Stimulated activated effector memory CD8-positive, alpha-beta T cell treated with anti-CD3 and anti-CD28 coated beads, Interleukin-12 subunit alpha, Interleukin-12 subunit beta, amount 100 ng/mL, for 72 hours (primary cell): ENCODE measurements around the gene MS4A6A.
"Not testable (repeated sequence)": the region's sequence is repeated elsewhere in the genome, so short reads cannot be mapped to it uniquely, and the experiment has no call there.

ENCODE experiments used
- ATAC-seq: fragments of 150-1000 bp; cut with Tn5 transposase; 2 replicates; pipeline ENCODE4 v1.10.0; 2021
- DNase-seq, 2 donors: peaks; one replicate each; pipeline ENCODE4 v3.0.0; 2021 to 2022; ENCODE audit warnings: low spot score in 2 of 2
- H3K27ac Mint-ChIP-seq: one replicate; pipeline ENCODE4 v1.8.0; 2022; ENCODE audit warnings: mild to moderate bottlenecking, mixed read lengths
- H3K36me3 Mint-ChIP-seq: one replicate; pipeline ENCODE4 v1.8.0; 2022; ENCODE audit warnings: mild to moderate bottlenecking, mixed read lengths
- H3K4me1 Mint-ChIP-seq: one replicate; pipeline ENCODE4 v1.8.0; 2022; ENCODE audit warnings: mixed read lengths
- H3K4me3 Mint-ChIP-seq: one replicate; pipeline ENCODE4 v1.8.0; 2022; ENCODE audit warnings: mild to moderate bottlenecking, mixed read lengths
- H3K9me3 Mint-ChIP-seq: one replicate; pipeline ENCODE4 v1.8.0; 2022; ENCODE audit warnings: mixed read lengths

Gene MS4A6A

GRCh38 chr11:60193687-60194433 is 11.0 kb upstream of the MS4A6A start:
- peak; percentile 94 for ATAC-seq
- Mint-ChIP-seq H3K4me1 (no peaks in the 10 kb centered on the region), H3K27ac (no peak overlapping the region), H3K36me3 (no peaks in the 10 kb centered on the region), H3K9me3 (no peaks in the 10 kb centered on the region), H3K4me3 (no peak overlapping the region)
- peak; percentile 47 to 83 for DNase-seq

- not testable (repeated sequence) for H3K9me3 Mint-ChIP-seq, ATAC-seq, DNase-seq, H3K4me3 Mint-ChIP-seq, H3K27ac Mint-ChIP-seq, H3K36me3 Mint-ChIP-seq, H3K4me1 Mint-ChIP-seq
These were observed 9.7 kb upstream of the MS4A6A start for GRCh38 chr11:60192564-60192963.

- H3K36me3 Mint-ChIP-seq, DNase-seq, ATAC-seq, H3K4me3 Mint-ChIP-seq, H3K27ac Mint-ChIP-seq, H3K4me1 Mint-ChIP-seq, H3K9me3 Mint-ChIP-seq: not testable (repeated sequence)
These were observed 5.6 kb upstream of the MS4A6A start for GRCh38 chr11:60188481-60188880.

- H3K36me3 Mint-ChIP-seq, DNase-seq, ATAC-seq, H3K4me1 Mint-ChIP-seq, H3K9me3 Mint-ChIP-seq, H3K27ac Mint-ChIP-seq, H3K4me3 Mint-ChIP-seq: not testable (repeated sequence)
These were observed 3.2 kb upstream of the MS4A6A start for GRCh38 chr11:60186128-60186527.

- not testable (repeated sequence) for H3K36me3 Mint-ChIP-seq, ATAC-seq, H3K9me3 Mint-ChIP-seq
These were observed 2.6 kb upstream of the MS4A6A start for GRCh38 chr11:60185512-60185827.

GRCh38 chr11:60184824-60185511 is 2.1 kb upstream of the MS4A6A start:
- Mint-ChIP-seq H3K9me3 (peaks cover 2% of the 10 kb centered on the region), H3K4me3 (no peak overlapping the region), H3K27ac (no peak overlapping the region), H3K36me3 (no peaks in the 10 kb centered on the region), H3K4me1 (no peaks in the 10 kb centered on the region)
- ATAC-seq (no peak), DNase-seq (no peak)

More at GRCh38 chr11:60185512-60185827, 2.6 kb upstream of the MS4A6A start:
- H3K4me3 Mint-ChIP-seq, H3K27ac Mint-ChIP-seq, DNase-seq, H3K4me1 Mint-ChIP-seq: not testable (repeated sequence)

GRCh38 chr11:60183591-60184205 is 815 bp upstream of the MS4A6A start:
- Mint-ChIP-seq H3K4me3 (no peak overlapping the region), H3K9me3 (peaks cover 2% of the 10 kb centered on the region), H3K4me1 (no peaks in the 10 kb centered on the region), H3K36me3 (no peaks in the 10 kb centered on the region), H3K27ac (no peak overlapping the region)
- DNase-seq: no peak
- ATAC-seq: no peak

- Mint-ChIP-seq H3K4me3 (no peak overlapping the region), H3K27ac (peak overlapping the region; percentile 35), H3K4me1 (peaks cover 7% of the 10 kb centered on the region), H3K36me3 (no peaks in the 10 kb centered on the region), H3K9me3 (no peaks in the 10 kb centered on the region)
- ATAC-seq: peak; percentile 62
- DNase-seq: no peak
These were observed 7.0 kb downstream of the MS4A6A start for GRCh38 chr11:60175860-60176275.

- Mint-ChIP-seq H3K27ac (no peak overlapping the region), H3K36me3 (no peaks in the 10 kb centered on the region)
These were observed 10.9 kb downstream of the MS4A6A start for GRCh38 chr11:60172011-60172410.

GRCh38 chr11:60170566-60170965 is 12.3 kb downstream of the MS4A6A start:
- Mint-ChIP-seq H3K4me1 (no peaks in the 10 kb centered on the region), H3K27ac (no peak overlapping the region), H3K9me3 (no peaks in the 10 kb centered on the region), H3K36me3 (no peaks in the 10 kb centered on the region), H3K4me3 (no peak overlapping the region)
- DNase-seq: no peak
- ATAC-seq: no peak

More at GRCh38 chr11:60172011-60172410, 10.9 kb downstream of the MS4A6A start:
- peaks cover 7% of the 10 kb centered on the region for H3K4me1 Mint-ChIP-seq
- no peak overlapping the region for H3K4me3 Mint-ChIP-seq
- H3K9me3 Mint-ChIP-seq: no peaks in the 10 kb centered on the region
- no peak for ATAC-seq
- no peak for DNase-seq

GRCh38 chr11:60169264-60169915 is 13.5 kb downstream of the MS4A6A start:
- DNase-seq: no peak
- Mint-ChIP-seq H3K27ac (no peak overlapping the region), H3K9me3 (no peaks in the 10 kb centered on the region), H3K4me1 (peaks cover 5% of the 10 kb centered on the region), H3K4me3 (no peak overlapping the region), H3K36me3 (no peaks in the 10 kb centered on the region)
- ATAC-seq: no peak

- Mint-ChIP-seq H3K27ac (no peak overlapping the region), H3K4me1 (peaks cover 5% of the 10 kb centered on the region), H3K9me3 (no peaks in the 10 kb centered on the region), H3K36me3 (no peaks in the 10 kb centered on the region), H3K4me3 (no peak overlapping the region)
- ATAC-seq (no peak), DNase-seq (no peak)
These were observed 14.6 kb downstream of the MS4A6A start for GRCh38 chr11:60168306-60168705.

- H3K4me1 Mint-ChIP-seq: peaks cover 5% of the 10 kb centered on the region
- no peak for DNase-seq
- no peaks in the 10 kb centered on the region for H3K9me3 Mint-ChIP-seq
- no peaks in the 10 kb centered on the region for H3K36me3 Mint-ChIP-seq
- H3K4me3 Mint-ChIP-seq: no peak overlapping the region
- no peak for ATAC-seq
- H3K27ac Mint-ChIP-seq: no peak overlapping the region
These were observed 16.9 kb downstream of the MS4A6A start for GRCh38 chr11:60165951-60166350.

- Mint-ChIP-seq H3K9me3 (no peaks in the 10 kb centered on the region), H3K4me3 (no peak overlapping the region), H3K27ac (no peak overlapping the region), H3K4me1 (peaks cover 5% of the 10 kb centered on the region), H3K36me3 (no peaks in the 10 kb centered on the region)
- DNase-seq: no peak
- peak; percentile 60 for ATAC-seq
These were observed 17.3 kb downstream of the MS4A6A start for GRCh38 chr11:60165538-60165937.

GRCh38 chr11:60164550-60165075 is 18.3 kb downstream of the MS4A6A start:
- peak; percentile 81 for ATAC-seq
- no peak overlapping the region for H3K27ac Mint-ChIP-seq
- H3K4me1 Mint-ChIP-seq: peaks cover 5% of the 10 kb centered on the region

More at GRCh38 chr11:60164550-60165075, 18.3 kb downstream of the MS4A6A start:
- H3K36me3 Mint-ChIP-seq: no peaks in the 10 kb centered on the region
- no peaks in the 10 kb centered on the region for H3K9me3 Mint-ChIP-seq
- DNase-seq: no peak
- H3K4me3 Mint-ChIP-seq: no peak overlapping the region
